OCI-M2 (cell line): ENCODE data around the gene SRBD1.

Experiments used
- DNase-seq: peaks from one replicate; lab custom pipeline; 2025; ENCODE audit not compliant: unreplicated experiment; lab: John Stamatoyannopoulos, UW

SRBD1 gene

GRCh38 chr2:45551862-45552261 is 59.2 kb downstream of the SRBD1 start:
- DNase-seq: no peak

GRCh38 chr2:45545943-45546342 is 65.1 kb downstream of the SRBD1 start:
- no peak for DNase-seq

- DNase-seq: no peak
These were observed 67.8 kb downstream of the SRBD1 start for GRCh38 chr2:45543257-45543656.

DNA sequence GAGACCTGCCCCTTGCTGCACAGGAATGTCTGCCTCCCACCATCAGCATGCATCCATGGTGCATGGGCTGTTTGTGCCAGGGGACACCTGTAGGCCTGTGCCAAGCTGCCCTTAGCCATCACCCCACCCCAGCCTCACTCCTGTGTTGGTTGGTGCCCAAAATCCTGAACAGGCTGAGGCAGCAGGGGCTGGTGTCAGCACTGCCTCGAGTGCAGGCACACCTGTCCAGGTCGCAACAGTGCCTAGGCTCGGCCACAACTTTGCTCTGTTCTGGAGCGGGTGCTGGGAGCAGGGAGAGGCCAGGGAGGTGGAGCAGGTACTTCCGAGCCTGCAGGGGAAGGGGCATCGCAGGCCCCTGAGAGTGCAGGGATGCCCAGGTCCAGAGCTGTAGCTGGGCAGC is 69.1 kb downstream of the SRBD1 start:
- no peak for DNase-seq

- no peak for DNase-seq
These were observed 69.6 kb downstream of the SRBD1 start for GRCh38 chr2:45541450-45541849.

GRCh38 chr2:45540942-45541341 is 70.1 kb downstream of the SRBD1 start:
- DNase-seq: no peak

- DNase-seq: no peak
These were observed 77.3 kb downstream of the SRBD1 start for GRCh38 chr2:45533771-45534170.

DNA sequence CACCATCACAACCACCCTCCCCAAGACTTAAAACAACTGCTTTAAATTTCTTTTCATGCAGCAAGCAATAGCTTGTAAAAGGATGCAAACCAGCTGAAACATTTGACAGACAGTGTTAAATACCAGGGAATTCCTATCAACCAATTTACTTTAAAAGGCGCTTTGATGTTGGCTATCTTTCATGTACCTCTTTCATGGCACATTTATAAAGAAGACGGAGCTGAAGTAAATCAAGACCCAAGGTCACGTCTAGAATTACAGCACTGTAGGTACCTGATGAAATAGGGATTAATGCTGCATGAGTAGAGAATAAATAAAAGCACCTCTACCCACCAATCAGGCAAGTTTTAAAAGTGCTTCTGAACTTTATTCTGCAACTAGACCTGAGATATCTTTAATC is 78.9 kb downstream of the SRBD1 start:
- DNase-seq: no peak

DNA sequence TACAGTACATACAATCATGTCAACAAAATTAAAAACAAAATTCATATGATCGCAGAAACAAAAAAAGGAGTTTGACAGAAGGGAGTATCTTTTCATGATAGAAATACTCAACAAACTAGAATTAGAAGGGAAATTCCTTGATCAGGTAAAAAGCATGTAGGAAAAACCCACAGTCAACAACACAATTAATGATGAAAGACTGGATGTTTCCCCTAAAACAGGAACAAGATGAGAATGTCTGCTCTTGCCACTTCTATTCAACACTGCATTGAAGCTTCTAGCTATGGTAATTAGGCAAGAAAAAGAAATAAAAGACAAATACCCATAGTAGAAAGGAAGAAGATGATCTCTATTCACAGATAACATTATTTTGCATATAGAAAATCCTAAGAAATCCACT is 87.1 kb downstream of the SRBD1 start:
- no peak for DNase-seq

DNA sequence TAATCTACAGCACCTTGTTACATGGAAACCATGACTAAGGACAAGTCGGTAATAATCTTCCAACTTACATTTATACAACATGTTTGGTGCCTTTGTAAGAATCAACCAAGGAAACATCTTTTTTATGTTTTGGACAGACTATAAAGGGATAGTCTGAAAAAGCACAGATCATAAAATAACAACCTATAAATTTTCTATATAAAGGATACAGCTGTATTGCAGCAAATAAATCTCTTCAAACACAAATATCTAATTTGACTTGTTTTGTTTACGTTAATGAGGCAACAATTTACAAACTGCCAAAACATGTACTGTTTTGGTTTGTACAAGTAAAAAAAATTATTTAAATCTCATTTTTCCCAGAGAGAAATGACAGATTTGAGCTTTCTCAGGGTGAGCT is 92.5 kb downstream of the SRBD1 start:
- DNase-seq: no peak

- DNase-seq: no peak
These were observed 100.2 kb downstream of the SRBD1 start for GRCh38 chr2:45510701-45511420.

- DNase-seq: no peak
These were observed 104.3 kb downstream of the SRBD1 start for GRCh38 chr2:45506756-45507155.

GRCh38 chr2:45505138-45505537 is 105.9 kb downstream of the SRBD1 start:
- no peak for DNase-seq

DNA sequence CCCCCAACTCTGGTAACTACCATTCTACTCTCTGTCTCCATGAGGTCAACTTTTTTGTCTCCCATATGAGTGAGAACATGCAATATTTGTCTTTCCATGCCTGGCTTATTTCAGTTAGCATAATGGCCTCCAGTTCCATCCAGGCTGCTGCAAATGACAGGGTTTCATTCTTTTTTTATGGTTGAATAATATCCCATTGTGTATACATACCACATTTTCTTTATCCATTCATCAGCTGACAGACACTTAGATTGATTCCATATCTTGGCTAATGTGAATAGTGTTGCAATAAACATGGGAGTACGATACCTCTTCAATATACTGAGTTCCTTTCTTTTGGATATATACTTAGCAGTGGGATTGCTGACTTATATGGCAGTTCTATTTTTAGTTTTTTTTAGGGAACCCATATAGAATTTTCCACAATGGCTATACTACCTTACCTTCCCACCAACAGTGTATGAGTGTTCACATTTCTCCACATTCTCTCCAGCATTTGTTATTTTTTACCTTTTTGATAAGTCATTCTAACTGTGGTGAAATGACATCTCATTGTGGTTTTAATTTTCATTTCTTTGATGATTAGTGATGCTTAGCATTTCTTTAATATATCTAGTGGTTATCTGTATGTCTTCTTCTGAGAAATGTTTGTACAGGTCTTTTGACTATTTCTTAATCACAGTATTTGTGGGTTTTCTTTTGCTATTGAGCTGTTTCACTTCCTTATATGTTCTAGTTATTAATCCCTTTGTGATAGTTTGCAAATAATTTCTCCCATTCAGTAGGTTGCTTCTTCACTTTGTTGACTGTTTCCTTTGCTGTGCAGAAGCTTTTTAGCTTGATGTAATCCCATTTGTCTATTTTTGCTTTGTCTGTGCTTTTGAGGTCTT is 112.2 kb downstream of the SRBD1 start:
- DNase-seq: no peak

DNA sequence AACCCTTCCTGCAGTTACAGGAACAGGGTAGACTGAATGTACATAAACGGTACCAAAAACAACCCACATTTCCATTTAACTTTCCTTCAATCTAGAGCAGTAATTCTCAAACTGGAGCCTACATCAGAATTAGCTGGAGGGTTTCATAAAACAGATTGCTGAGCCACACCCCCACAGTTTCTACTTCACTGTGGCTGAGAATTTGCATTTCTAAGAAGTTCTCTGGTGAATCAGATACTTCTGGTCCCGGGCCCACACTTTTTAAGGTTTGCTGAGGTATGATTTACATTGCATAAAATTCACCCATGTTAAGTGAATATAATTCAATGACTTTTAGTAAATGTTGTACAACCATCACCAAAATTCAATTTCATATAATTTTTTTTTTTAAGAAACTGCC is 113.7 kb downstream of the SRBD1 start:
- no peak for DNase-seq

DNA sequence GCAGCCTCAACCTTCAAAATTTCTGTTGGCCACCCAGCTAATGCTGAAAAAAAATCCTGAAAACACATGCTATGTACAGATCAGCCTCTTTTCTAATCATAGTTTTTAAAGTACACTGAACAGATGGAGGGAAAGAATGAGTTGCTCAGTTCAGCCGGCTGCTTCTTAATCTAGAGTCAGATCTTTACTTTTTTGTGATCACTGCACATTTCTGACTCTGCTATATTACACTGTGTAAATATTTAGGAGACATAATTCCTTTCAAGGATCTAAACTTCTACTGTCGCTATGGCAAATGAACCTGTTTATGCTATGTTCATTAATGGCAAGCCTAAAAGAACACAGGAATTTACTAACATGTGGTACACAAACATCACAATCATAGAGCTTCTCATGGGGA is 114.2 kb downstream of the SRBD1 start:
- no peak for DNase-seq

- DNase-seq: no peak
These were observed 116.1 kb downstream of the SRBD1 start for GRCh38 chr2:45494978-45495293.

- no peak for DNase-seq
These were observed 116.6 kb downstream of the SRBD1 start for GRCh38 chr2:45494275-45494977.

- no peak for DNase-seq
These were observed 126.1 kb downstream of the SRBD1 start for GRCh38 chr2:45484965-45485364.

- no peak for DNase-seq
These were observed 127.1 kb downstream of the SRBD1 start for GRCh38 chr2:45483997-45484396.

GRCh38 chr2:45477546-45477945 is 133.5 kb downstream of the SRBD1 start:
- DNase-seq: no peak

- DNase-seq: no peak
These were observed 140.5 kb downstream of the SRBD1 start for GRCh38 chr2:45470531-45470930.
